HuH-7 (cell line): ENCODE data around the gene JAK1.
A peak's percentile ranks its signal among the peaks of the same experiment; 100 is the strongest.
"Not testable (repeated sequence)": the region's sequence is repeated elsewhere in the genome, so short reads cannot be mapped to it uniquely, and the experiment has no call there.

ENCODE experiments used
- DNase-seq: peaks from one replicate; pipeline ENCODE4 v3.0.0; 2011; ENCODE audit warnings: low spot score

JAK1 gene

GRCh38 chr1:64966158-64966971 lies at the start of gene JAK1:
Gene JAK1 (minus strand): TSS chr1:64966549. CDS start chr1:64886264, 80,285 bp downstream.
- DNase-seq: peak; percentile 82

GRCh38 chr1:65014321-65014720 lies 48.0 kb upstream of the JAK1 start:
- no peak for DNase-seq

GRCh38 chr1:65011983-65012382 lies 45.6 kb upstream of the JAK1 start:
- DNase-seq: no peak

GRCh38 chr1:65009724-65010420 lies 43.5 kb upstream of the JAK1 start:
- DNase-seq: no peak

- no peak for DNase-seq
These were observed 42.8 kb upstream of the JAK1 start for GRCh38 chr1:65009176-65009575.

- DNase-seq: no peak
These were observed 40.5 kb upstream of the JAK1 start for GRCh38 chr1:65006806-65007205.

GRCh38 chr1:65003316-65003664 lies 36.9 kb upstream of the JAK1 start:
- DNase-seq: no peak

- peak; percentile 61 for DNase-seq
These were observed 36.4 kb upstream of the JAK1 start for GRCh38 chr1:65002508-65003315.

- no peak for DNase-seq
These were observed 35.8 kb upstream of the JAK1 start for GRCh38 chr1:65002156-65002507.

- DNase-seq: peak; percentile 45
These were observed 35.0 kb upstream of the JAK1 start for GRCh38 chr1:65001231-65001792.

GRCh38 chr1:64998425-64998948 lies 32.1 kb upstream of the JAK1 start:
- DNase-seq: not testable (repeated sequence)

GRCh38 chr1:64996541-64997257 lies 30.4 kb upstream of the JAK1 start:
- DNase-seq: no peak

GRCh38 chr1:64995316-64995715 lies 29.0 kb upstream of the JAK1 start:
- no peak for DNase-seq

- DNase-seq: peak; percentile 39
These were observed 20.8 kb upstream of the JAK1 start for GRCh38 chr1:64986903-64987871.

- DNase-seq: no peak
These were observed 18.4 kb upstream of the JAK1 start for GRCh38 chr1:64984737-64985136.

- DNase-seq: no peak
These were observed 17.8 kb upstream of the JAK1 start for GRCh38 chr1:64984106-64984505.

- DNase-seq: no peak
These were observed 16.8 kb upstream of the JAK1 start for GRCh38 chr1:64983110-64983509.

- no peak for DNase-seq
These were observed 15.5 kb upstream of the JAK1 start for GRCh38 chr1:64981601-64982533.
